ENCODE data around the gene USP10. TPM values are rescaled to one million over a fixed set of nuclear protein-coding genes. Genes with fewer than 3 reads are reported as not detected.

Gene USP10
- total and polyA plus RNA-seq, 2 donors (not counting 3 experiments of a cell fraction or from before 2014, with no cell fraction given): 84.0 to 115 TPM

GRCh38 chr16:84758627-84759026, 58.8 kb downstream of the USP10 start:
- H3K4me3 ChIP-seq (replicated peaks in 1 of 3; ENCODE audit: insufficient read depth in 1 of 3, low read depth in 1 of 3, low read length in 3 of 3): no peak overlapping the region
- H3K9me1 ChIP-seq (replicated peaks; ENCODE audit: control insufficient read depth, extremely low read depth, insufficient read depth, low read length): no peaks in the 10 kb centered on the region
- TF ChIP-seq MYC (IDR thresholded peaks at IDR 0.05; ENCODE audit: low read depth, low read length) (no peak), POLR2A (IDR thresholded peaks at IDR 0.05; ENCODE audit: low read depth, low read length) (no peak), EZH2 (IDR thresholded peaks at IDR 0.05; ENCODE audit: borderline replicate concordance, low read depth, low read length, severe bottlenecking) (no peak), CTCF (IDR thresholded peaks at IDR 0.05; ENCODE audit: extremely low read depth in 1 of 2, insufficient read depth in 1 of 2, low read depth in 1 of 2, low read length in 2 of 2) (no peak), JUN (IDR thresholded peaks at IDR 0.05; ENCODE audit: borderline replicate concordance, insufficient read depth, insufficient read length, low read depth) (no peak), POLR2AphosphoS5 (IDR thresholded peaks at IDR 0.05; ENCODE audit: insufficient read depth, low read depth, low read length) (no peak), FOS (IDR thresholded peaks at IDR 0.05; ENCODE audit: borderline replicate concordance, insufficient read depth, low read length) (no peak), GATA2 (IDR thresholded peaks at IDR 0.05; ENCODE audit: insufficient read depth, insufficient read length, low read depth, low read length) (no peak), MAX (IDR thresholded peaks at IDR 0.05; ENCODE audit: insufficient read depth, insufficient read length) (no peak)
- H3K4me2 ChIP-seq (ENCODE audit: insufficient read depth, low read length): peak overlapping the region; percentile 30
- peak overlapping the region; percentile 22 for H3K27ac ChIP-seq (ENCODE audit: insufficient read depth, low read depth, low read length)
- H3K36me3 ChIP-seq (ENCODE audit: control insufficient read depth in 2 of 2, extremely low read depth in 1 of 2, insufficient read depth in 2 of 2, low read length in 2 of 2): peaks cover 8% of the 10 kb centered on the region in 2 experiments
- intact Hi-C loops (cut with micrococcal nuclease) (loop anchor here (10.0 kb wide), 1 partner anchor 326 kb away; no protein-coding TSS in a partner anchor), dilution Hi-C loops (cut with MboI; ENCODE audit: extremely low pct_ligation_motif_present, low sequenced_read_pairs) (loop anchor here (25.0 kb wide), 1 partner anchor 204 kb away; no protein-coding TSS in a partner anchor)
- FAIRE-seq: peak; percentile 18
- no peaks in the 10 kb centered on the region for H3K9me3 ChIP-seq (replicated peaks; ENCODE audit: control insufficient read depth, insufficient read depth, low read length)
- H3K79me2 ChIP-seq (ENCODE audit: control insufficient read depth, insufficient read depth, low read length): peaks cover 75% of the 10 kb centered on the region
- DNase-seq (ENCODE audit: low read depth, low spot score): no peak
- BruUV-seq (replicated peaks): no TSS peak
- no peak overlapping the region for H2AFZ ChIP-seq (ENCODE audit: low read depth, low read length)
- peaks cover 2% of the 10 kb centered on the region for H4K20me1 ChIP-seq (replicated peaks; ENCODE audit: control insufficient read depth, extremely low read depth, insufficient read depth, low read length)
- no peaks in the 10 kb centered on the region for H3K27me3 ChIP-seq (ENCODE audit: control insufficient read depth in 2 of 2, insufficient read depth in 2 of 2, low read length in 2 of 2)
- CTCF ChIA-PET: interaction anchor here (0.6 to 3.4 kb wide), 7 partner anchors 11 to 213 kb away, joined by 3 to 36 read pairs (median 5); no protein-coding TSS in a partner anchor
- POLR2A ChIA-PET: no interaction called here
- H3K9ac ChIP-seq (replicated peaks; ENCODE audit: extremely low read depth, insufficient read depth, low read length): no peak overlapping the region
- H3K4me1 ChIP-seq (ENCODE audit: control insufficient read depth, extremely low read depth, insufficient read depth, low read length): peaks cover 16% of the 10 kb centered on the region

Measured in endothelial cell of umbilical vein (primary cell).